ENCODE measurements around the gene POTEB.
"Not testable (repeated sequence)": the region's sequence is repeated elsewhere in the genome, so short reads cannot be mapped to it uniquely, and the experiment has no call there.

The POTEB gene

GRCh38 chr15:21877635-21878034 lies at the start of gene POTEB:
TSS of gene POTEB (minus strand) at chr15:21877735. CDS start at chr15:21877246, 489 bp downstream.
- DNase-seq: not testable (repeated sequence)

- not testable (repeated sequence) for DNase-seq
Measured at GRCh38 chr15:21890955-21891354, 13.4 kb upstream of the POTEB start.

- DNase-seq: not testable (repeated sequence)
Measured at GRCh38 chr15:21889542-21889941, 12.0 kb upstream of the POTEB start.

- DNase-seq: not testable (repeated sequence)
Measured at GRCh38 chr15:21838831-21839230, 38.7 kb downstream of the POTEB start.

Data from NCI-H446 treated with DMSO at 0.1 percent for 48 hours (cell line).